Lower leg skin (tissue), 3 donors: ENCODE results near the gene DTD1.

ENCODE experiments used
- POLR2A ChIP-seq, 2 donors: fragments of 450-650 bp; IDR thresholded peaks; one replicate each; pipeline ENCODE4 v1.6.1; 2016 to 2017; ENCODE audit warnings: antibody characterized with exemption in 2 of 2, mild to moderate bottlenecking in 1 of 2, moderate library complexity in 1 of 2
- TF ChIP-seq, protein P1 (sequence below), 3 donors: fragments of 450-650 bp; IDR thresholded peaks; one replicate each; pipeline ENCODE4 v1.5.1; 2016; ENCODE audit warnings: antibody characterized with exemption in 3 of 3, mild to moderate bottlenecking in 3 of 3, moderate library complexity in 2 of 3

- no peak for TF ChIP-seq POLR2A (IDR thresholded peaks at IDR 0.05)
- TF ChIP-seq, protein P1, sequence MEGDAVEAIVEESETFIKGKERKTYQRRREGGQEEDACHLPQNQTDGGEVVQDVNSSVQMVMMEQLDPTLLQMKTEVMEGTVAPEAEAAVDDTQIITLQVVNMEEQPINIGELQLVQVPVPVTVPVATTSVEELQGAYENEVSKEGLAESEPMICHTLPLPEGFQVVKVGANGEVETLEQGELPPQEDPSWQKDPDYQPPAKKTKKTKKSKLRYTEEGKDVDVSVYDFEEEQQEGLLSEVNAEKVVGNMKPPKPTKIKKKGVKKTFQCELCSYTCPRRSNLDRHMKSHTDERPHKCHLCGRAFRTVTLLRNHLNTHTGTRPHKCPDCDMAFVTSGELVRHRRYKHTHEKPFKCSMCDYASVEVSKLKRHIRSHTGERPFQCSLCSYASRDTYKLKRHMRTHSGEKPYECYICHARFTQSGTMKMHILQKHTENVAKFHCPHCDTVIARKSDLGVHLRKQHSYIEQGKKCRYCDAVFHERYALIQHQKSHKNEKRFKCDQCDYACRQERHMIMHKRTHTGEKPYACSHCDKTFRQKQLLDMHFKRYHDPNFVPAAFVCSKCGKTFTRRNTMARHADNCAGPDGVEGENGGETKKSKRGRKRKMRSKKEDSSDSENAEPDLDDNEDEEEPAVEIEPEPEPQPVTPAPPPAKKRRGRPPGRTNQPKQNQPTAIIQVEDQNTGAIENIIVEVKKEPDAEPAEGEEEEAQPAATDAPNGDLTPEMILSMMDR (IDR thresholded peaks at IDR 0.05): no peak
Measured at GRCh38 chr20:18571009-18571408, 16.8 kb upstream of the DTD1 start.
